ENCODE data around the gene SPP1.

SPP1 gene

GRCh38 chr4:87956501-87956900 lies 19.0 kb upstream of the SPP1 start:
- no peak for DNase-seq

DNA sequence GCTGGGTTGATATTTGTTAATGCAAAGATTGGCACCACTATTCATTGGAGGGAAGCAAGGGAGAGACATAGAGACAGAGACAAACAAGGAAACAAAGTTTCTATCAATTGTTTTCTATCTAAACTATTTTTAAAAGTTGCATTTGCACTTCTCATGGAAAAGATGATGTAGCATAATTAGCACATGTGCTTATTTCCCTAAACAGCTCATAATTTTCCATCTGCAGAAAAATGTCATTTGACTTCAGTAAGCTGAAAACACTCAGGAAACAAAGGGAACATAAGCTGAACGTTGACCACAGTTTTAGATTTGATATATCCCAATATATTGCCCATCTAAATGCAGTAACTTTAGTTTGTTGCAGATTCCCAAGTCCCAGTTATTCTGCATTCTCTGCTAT lies 18.5 kb upstream of the SPP1 start:
- no peak for DNase-seq

GRCh38 chr4:87961993-87962392 lies 13.5 kb upstream of the SPP1 start:
- DNase-seq = no peak

GRCh38 chr4:87962398-87963146 lies 12.9 kb upstream of the SPP1 start:
- DNase-seq = no peak

GRCh38 chr4:87965501-87965975 lies 10.0 kb upstream of the SPP1 start:
- DNase-seq = no peak

DNA sequence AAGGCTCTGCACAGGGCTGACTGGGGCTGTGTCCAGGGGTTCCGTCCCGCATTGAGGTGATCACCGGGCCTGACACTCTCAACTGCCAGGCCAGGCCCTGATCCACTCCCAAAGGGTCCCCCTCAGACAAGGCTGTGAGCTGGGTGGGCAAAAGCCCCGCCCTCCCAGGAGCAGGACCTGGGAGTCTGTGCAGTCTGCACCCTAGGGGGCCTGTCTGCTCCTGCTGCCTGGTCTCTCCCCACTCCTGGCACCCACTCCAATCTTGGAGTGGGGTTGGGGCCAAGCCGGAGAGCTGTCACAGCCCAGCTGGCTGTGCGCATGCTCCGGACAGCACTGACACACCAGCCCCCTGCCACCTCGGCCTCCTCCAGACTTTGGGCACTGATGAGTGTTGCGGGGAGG lies 9.4 kb upstream of the SPP1 start:
- DNase-seq = no peak

DNA sequence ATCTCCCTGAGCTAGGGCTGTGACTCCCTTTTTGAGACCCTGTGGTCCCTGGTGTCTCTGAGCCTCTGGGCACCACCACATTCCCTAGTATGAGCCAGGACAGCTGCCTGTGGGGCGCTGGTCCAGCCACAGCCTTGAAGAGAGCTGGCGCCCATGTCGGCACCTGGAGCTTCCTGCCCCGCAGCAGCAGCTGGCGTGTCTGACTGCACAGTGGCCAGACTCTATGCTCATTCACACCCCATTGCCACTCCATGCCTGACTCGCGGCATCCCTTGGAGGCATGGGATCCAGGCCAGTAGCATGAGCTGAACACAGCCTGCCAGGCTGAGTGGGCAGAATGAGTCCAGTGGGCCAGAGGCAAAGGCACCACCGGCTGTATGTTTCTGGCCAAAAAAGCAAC lies 8.3 kb upstream of the SPP1 start:
- no peak for DNase-seq

DNA sequence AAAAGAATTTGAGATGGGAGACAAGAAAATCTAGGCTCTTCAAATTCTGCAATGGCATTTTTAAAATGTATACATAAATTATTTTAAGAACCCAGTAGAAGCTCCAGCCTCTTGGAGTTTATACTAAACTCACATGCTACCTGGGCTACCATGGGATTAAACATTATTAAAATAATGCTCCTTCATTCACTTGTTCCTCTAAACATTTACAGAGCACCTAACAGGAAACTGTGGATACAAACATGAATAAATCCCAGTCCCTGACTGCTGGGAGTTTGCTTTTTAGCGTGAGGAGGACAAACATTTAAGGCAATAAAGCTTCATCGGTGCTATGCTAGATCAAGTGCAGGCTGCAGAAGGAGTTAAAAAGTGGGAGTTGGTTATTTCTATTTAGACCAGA lies 5.4 kb upstream of the SPP1 start:
- DNase-seq = no peak

DNA sequence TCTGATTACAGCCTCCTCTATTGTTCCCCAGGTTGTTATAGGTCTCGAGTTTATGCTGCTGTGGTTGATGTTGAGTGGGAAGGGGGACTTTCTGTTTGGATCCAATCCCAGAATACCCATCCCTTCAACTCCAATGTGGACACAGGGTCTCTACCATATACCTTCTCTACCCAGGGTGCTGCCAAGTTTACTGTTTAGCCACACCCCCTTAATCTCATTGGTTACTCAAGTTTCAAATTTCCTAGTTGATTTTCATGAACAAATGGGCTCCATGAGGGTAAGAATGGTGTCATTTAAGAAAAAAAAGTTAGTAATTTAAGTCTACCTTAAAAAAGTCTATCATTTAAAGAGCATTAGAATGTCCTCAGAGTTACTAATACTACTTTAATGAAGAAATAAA lies 3.6 kb upstream of the SPP1 start:
- no peak for DNase-seq

DNA sequence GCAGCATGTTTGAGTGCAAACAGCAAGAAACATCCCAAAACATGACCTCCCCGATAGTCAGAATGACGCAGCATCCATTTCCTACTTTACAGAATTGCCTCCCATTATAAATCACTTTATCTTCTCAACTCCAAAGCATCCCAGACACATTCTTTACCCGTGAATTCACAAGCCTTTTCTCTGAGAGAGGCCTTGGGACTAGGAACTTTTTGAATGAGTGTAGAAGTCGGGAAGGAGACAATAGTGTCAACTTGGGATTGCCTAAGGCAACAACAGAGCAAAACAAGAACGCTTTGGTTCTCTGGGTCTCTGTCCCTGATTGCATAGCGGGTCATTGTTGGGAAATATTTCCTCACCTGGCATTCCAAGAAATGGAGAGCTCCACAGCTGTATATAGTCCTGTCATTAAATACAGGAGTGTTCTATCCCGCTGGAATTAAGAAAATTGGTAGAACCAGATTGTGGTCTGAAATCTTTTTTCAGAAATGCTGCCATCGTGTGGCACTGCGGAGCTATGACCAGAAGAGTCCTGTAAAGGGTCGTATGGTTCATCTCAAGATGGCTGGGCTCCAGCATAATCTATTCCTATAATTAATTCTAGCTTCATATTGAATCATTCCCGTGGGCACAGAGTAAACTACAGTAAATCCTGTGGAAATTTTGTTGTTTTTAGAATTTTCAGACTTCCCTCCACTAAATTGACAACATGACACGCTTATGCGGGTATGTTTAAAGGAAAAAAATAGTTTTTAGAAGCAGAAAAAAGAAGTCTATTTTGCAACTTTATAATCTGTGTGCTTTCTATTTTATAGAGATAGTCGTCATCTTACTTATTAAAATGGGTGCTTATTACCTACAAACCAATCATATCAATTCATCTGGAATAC lies 2.0 kb upstream of the SPP1 start:
- DNase-seq = peak; percentile 48

DNA sequence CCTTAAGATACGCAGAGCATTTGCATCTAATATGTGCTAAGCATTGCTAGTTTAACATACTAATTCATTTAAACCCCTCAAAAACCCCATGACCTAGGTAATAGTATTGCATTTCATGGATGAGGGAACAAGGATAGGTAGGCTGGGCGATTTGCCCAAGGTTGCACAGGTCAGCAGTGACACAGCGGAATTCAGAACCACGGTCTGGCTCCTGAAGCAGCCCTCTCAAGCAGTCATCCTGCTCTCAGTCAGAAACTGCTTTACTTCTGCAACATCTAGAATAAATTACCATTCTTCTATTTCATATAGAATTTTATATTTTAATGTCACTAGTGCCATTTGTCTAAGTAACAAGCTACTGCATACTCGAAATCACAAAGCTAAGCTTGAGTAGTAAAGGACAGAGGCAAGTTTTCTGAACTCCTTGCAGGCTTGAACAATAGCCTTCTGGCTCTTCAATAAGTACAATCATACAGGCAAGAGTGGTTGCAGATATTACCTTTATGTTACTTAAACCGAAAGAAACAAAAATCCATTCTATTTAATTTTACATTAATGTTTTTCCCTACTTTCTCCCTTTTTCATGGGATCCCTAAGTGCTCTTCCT lies 555 bp upstream of the SPP1 start:
- no peak for DNase-seq

GRCh38 chr4:87977521-87978278 lies 2.2 kb downstream of the SPP1 start:
- no peak for DNase-seq

GRCh38 chr4:87978681-87979080 lies 3.2 kb downstream of the SPP1 start:
- DNase-seq = no peak

GRCh38 chr4:87979810-87980209 lies 4.3 kb downstream of the SPP1 start:
- DNase-seq = no peak

DNA sequence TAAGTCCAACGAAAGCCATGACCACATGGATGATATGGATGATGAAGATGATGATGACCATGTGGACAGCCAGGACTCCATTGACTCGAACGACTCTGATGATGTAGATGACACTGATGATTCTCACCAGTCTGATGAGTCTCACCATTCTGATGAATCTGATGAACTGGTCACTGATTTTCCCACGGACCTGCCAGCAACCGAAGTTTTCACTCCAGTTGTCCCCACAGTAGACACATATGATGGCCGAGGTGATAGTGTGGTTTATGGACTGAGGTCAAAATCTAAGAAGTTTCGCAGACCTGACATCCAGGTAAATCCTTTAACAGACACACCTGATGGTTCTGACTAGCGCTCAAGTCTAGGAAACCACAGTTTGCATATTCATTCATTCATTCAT lies 6.0 kb downstream of the SPP1 start:
- DNase-seq = no peak

GRCh38 chr4:87982036-87982435 lies 6.5 kb downstream of the SPP1 start:
- DNase-seq = no peak

DNA sequence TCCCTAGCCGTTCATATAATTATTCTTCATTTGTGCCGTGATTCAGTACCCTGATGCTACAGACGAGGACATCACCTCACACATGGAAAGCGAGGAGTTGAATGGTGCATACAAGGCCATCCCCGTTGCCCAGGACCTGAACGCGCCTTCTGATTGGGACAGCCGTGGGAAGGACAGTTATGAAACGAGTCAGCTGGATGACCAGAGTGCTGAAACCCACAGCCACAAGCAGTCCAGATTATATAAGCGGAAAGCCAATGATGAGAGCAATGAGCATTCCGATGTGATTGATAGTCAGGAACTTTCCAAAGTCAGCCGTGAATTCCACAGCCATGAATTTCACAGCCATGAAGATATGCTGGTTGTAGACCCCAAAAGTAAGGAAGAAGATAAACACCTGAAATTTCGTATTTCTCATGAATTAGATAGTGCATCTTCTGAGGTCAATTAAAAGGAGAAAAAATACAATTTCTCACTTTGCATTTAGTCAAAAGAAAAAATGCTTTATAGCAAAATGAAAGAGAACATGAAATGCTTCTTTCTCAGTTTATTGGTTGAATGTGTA lies 7.0 kb downstream of the SPP1 start:
- DNase-seq = no peak

DNA sequence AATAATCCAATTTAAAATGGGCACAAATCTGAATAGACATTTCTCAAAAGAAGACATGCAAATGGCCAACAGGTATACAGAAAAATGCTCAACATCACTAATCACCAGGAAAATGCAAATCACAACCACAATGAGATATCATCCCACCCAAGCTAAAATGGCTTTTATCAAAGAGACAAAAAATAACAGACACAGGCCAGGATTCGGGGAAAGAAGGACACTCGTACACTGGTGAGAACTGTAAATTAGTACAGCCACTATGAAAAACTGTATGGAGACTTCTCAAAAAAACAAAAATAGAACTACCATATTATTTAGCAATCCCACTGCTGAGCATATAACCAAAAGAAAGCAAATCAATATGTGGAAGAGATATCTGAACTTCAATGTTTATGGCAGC lies 8.5 kb downstream of the SPP1 start:
- DNase-seq = no peak

GRCh38 chr4:87985097-87985886 lies 9.8 kb downstream of the SPP1 start:
- peak; percentile 47 for DNase-seq

- no peak for DNase-seq
These were observed 10.3 kb downstream of the SPP1 start for GRCh38 chr4:87985887-87986200.

DNA sequence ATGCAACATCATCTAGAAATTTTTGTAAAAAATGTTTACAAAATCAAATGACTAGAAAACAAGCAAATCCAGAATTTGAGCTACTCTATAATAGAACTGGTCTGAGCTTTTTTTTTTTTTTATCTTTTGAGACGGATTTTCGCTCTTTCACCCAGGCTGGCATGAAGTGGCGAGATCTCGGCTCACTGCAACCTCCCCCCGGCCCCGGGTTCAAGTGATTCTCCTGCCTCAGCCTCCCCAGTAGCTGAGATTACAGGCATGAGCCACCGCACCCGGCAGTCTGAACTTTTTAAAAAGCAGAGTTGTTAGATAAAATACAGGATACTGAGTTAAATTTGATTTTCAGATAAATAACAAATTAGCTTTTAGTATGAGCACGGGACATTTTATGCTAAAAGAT lies 11.0 kb downstream of the SPP1 start:
- no peak for DNase-seq

DNA sequence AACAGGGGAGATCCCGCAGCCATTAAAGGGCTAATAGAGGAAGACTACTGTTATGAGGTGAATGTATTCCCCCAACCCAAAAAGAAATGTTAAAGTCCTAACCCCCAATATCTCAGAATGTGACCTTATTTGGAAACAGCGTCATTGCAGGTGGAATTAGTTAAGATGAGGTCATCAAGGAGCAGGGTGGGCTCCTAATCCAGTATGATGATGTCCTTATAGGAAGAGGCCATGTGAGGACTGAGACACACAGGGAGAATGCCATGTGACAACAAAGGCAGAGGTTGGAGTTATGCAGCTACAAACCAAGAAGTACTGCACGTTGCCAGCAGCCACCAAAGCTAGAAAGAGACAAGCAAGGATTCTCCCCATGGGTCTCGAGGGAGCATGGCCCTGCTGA lies 14.3 kb downstream of the SPP1 start:
- DNase-seq = no peak

Data from left hindlimb (tissue), 1 donor.